Mesendoderm (in vitro differentiated cells): ENCODE results near the gene GRM3.

Experiments
- DNase-seq: peaks from one replicate; pipeline ENCODE4 v3.0.0; 2013
- H2AK5ac ChIP-seq: 2 replicates; pipeline ENCODE4 v1.6.1; 2013; ENCODE audit warnings: low read length, inconsistent platforms
- H2BK120ac ChIP-seq: 2 replicates; pipeline ENCODE4 v1.6.1; 2013; ENCODE audit warnings: low read depth, mild to moderate bottlenecking, low read length, moderate library complexity, mixed read lengths
- H2BK15ac ChIP-seq: replicated peaks from 2 replicates; pipeline ENCODE4 v1.6.1; 2013; ENCODE audit warnings: low read depth, mild to moderate bottlenecking, moderate library complexity
- H2BK5ac ChIP-seq: 2 replicates; pipeline ENCODE4 v1.6.1; 2013; ENCODE audit warnings: low read length, inconsistent platforms
- H3K18ac ChIP-seq: 2 replicates; pipeline ENCODE4 v1.6.1; 2013; ENCODE audit warnings: mild to moderate bottlenecking, low read length, mixed read lengths
- H3K23ac ChIP-seq: one replicate; pipeline ENCODE4 v1.6.1; 2013; ENCODE audit warnings: low read length
- H3K27ac ChIP-seq: 2 replicates; pipeline ENCODE4 v1.5.1; 2013; ENCODE audit warnings: low read depth, mild to moderate bottlenecking, inconsistent platforms, low read length, moderate library complexity
- H3K27me3 ChIP-seq: 2 replicates; pipeline ENCODE4 v1.6.1; 2013; ENCODE audit warnings: low read length, control low read depth, mild to moderate bottlenecking, inconsistent platforms; ENCODE audit not compliant: insufficient read depth, poor library complexity
- H3K36me3 ChIP-seq: 2 replicates; pipeline ENCODE4 v1.6.1; 2013; ENCODE audit warnings: low read length, inconsistent platforms; ENCODE audit not compliant: control insufficient read depth, insufficient read depth
- H3K4ac ChIP-seq: one replicate; pipeline ENCODE4 v1.6.1; 2013; ENCODE audit warnings: low read depth, mild to moderate bottlenecking, low read length, moderate library complexity
- H3K4me1 ChIP-seq: 2 replicates; pipeline ENCODE4 v1.6.1; 2013; ENCODE audit warnings: low read depth, low read length, inconsistent platforms; ENCODE audit not compliant: control insufficient read depth
- H3K4me2 ChIP-seq: 2 replicates; pipeline ENCODE4 v1.6.1; 2013; ENCODE audit warnings: low read length
- H3K4me3 ChIP-seq: 2 replicates; pipeline ENCODE4 v1.5.1; 2013; ENCODE audit warnings: mild to moderate bottlenecking, low read length
- H3K56ac ChIP-seq: one replicate; pipeline ENCODE4 v1.6.1; 2013; ENCODE audit warnings: low read length
- H3K79me1 ChIP-seq: 2 replicates; pipeline ENCODE4 v1.6.1; 2013; ENCODE audit warnings: low read length, inconsistent platforms
- H3K79me2 ChIP-seq: 2 replicates; pipeline ENCODE4 v1.6.1; 2013; ENCODE audit warnings: mild to moderate bottlenecking, low read length; ENCODE audit not compliant: control insufficient read depth, insufficient read depth
- H3K9ac ChIP-seq: 2 replicates; pipeline ENCODE4 v1.6.1; 2013; ENCODE audit warnings: low read length, inconsistent platforms
- H4K5ac ChIP-seq: one replicate; pipeline ENCODE4 v1.6.1; 2013; ENCODE audit warnings: low read length
- H4K8ac ChIP-seq: one replicate; pipeline ENCODE4 v1.6.1; 2013; ENCODE audit warnings: low read depth, mild to moderate bottlenecking, control low read depth, low read length, moderate library complexity
- WGBS: extraction: QIAGEN DNeasy Blood & Tissue Kit; methylation state at CpG from one replicate; pipeline ENCODE4 v1.1.7; 2013; ENCODE audit warnings: low lambda C conversion rate, missing lambda C conversion rate; ENCODE audit not compliant: insufficient coverage; ENCODE audit errors: extremely low coverage; 5-methylcytosine and 5-hydroxymethylcytosine counted together

GRM3 gene

DNA sequence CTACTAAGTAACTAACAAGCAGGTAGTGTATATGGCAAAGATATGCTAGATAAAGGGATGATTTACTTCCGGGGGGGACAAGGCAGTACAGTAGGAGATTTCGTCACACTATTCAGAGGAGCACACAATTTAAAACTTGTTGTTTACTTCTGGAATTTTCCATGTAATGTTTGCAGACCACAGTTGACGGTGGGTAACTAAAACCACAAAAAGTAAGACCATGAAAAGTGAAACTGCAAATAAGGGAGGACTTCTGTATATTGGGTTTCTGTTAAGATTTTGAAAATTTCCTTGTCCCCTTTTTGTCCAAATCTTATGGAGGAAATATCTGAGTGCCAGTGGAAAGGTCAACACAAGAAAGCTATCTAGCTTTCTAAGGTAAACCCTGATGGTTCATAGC, 245.8 kb downstream of the GRM3 start:
- WGBS = no CpG with 5 or more reads among the region's 3 CpGs
- H2BK5ac ChIP-seq = no peak overlapping the region
- H3K18ac ChIP-seq = no peak overlapping the region
- H2AK5ac ChIP-seq = no peak overlapping the region
- no peak overlapping the region for H4K5ac ChIP-seq
- H3K4me3 ChIP-seq = no peak overlapping the region
- no peaks in the 10 kb centered on the region for H3K79me1 ChIP-seq
- H3K4me2 ChIP-seq = no peak overlapping the region
- no peak overlapping the region for H2BK120ac ChIP-seq
- no peaks in the 10 kb centered on the region for H3K36me3 ChIP-seq
- no peak overlapping the region for H2BK15ac ChIP-seq
- H3K4me1 ChIP-seq = no peaks in the 10 kb centered on the region
- no peak overlapping the region for H3K4ac ChIP-seq
- no peak overlapping the region for H3K27ac ChIP-seq
- no peak overlapping the region for H3K56ac ChIP-seq
- no peak for DNase-seq
- H3K23ac ChIP-seq = no peak overlapping the region
- H3K9ac ChIP-seq = no peak overlapping the region
- no peaks in the 10 kb centered on the region for H3K79me2 ChIP-seq
- H3K27me3 ChIP-seq = no peaks in the 10 kb centered on the region
- no peak overlapping the region for H4K8ac ChIP-seq

GRCh38 chr7:86898171-86898570, 254.5 kb downstream of the GRM3 start:
- Histone ChIP-seq H2BK5ac (no peak overlapping the region), H4K5ac (no peak overlapping the region), H4K8ac (no peak overlapping the region), H3K4me2 (no peak overlapping the region), H3K23ac (no peak overlapping the region), H2BK15ac (no peak overlapping the region), H3K27ac (no peak overlapping the region), H3K4ac (no peak overlapping the region), H3K36me3 (no peaks in the 10 kb centered on the region), H3K56ac (no peak overlapping the region), H3K4me3 (no peak overlapping the region), H3K79me2 (no peaks in the 10 kb centered on the region), H3K9ac (no peak overlapping the region), H2BK120ac (no peak overlapping the region), H3K79me1 (no peaks in the 10 kb centered on the region), H3K4me1 (no peaks in the 10 kb centered on the region), H3K27me3 (no peaks in the 10 kb centered on the region), H3K18ac (no peak overlapping the region), H2AK5ac (no peak overlapping the region)
- DNase-seq = no peak
- no CpG with 5 or more reads among the region's 2 CpGs for WGBS

GRCh38 chr7:86900886-86901285, 257.2 kb downstream of the GRM3 start:
- no peak overlapping the region for H3K4me2 ChIP-seq

DNA sequence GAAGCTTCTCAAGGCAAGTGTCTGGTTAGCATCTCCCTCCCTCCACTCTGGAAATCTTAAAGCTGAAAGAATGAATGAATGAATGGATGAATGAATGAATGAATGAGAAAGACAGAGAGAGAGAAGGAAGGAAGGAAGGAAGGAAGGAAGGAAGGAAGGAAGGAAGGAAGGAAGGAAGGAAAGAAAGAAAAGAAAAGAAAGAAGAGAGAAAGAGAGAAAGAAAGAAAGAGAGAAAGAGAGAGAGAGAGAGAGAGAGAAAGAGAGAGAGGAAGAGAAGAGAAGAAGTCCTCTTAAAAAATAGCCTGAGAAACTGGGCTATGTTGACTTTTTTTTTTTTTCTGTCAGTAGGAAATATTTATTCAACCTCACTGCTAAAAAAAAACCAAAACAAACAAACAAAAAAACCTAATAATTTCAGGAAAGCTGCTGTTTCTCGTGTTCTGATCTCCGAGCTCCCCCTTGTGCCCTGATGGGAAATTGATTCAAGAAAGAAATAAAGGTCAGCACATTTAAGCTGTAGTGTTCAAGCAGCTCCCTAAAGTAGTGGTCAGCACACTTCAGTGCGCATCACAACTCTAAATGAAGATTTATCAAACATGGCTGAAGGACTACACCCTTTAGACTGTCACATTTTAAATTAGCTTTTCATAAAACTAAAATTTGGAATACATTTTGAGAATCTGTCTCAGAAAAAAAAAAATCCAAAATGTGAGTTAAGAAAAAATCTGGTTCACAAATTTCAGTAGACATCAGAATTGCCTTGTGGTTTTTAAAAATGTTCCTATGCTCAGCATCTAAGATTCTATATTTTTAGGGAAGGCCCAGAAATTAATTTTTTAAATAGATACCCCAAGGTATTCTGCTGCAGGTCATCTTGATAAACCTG, 261.5 kb downstream of the GRM3 start:
- Histone ChIP-seq H3K27ac (no peak overlapping the region), H3K23ac (no peak overlapping the region), H3K9ac (no peak overlapping the region), H2BK5ac (no peak overlapping the region), H3K27me3 (no peaks in the 10 kb centered on the region), H3K4ac (no peak overlapping the region), H3K18ac (no peak overlapping the region), H4K8ac (no peak overlapping the region), H3K36me3 (no peaks in the 10 kb centered on the region), H2AK5ac (no peak overlapping the region), H3K4me2 (no peak overlapping the region), H3K4me1 (no peaks in the 10 kb centered on the region), H4K5ac (no peak overlapping the region), H3K4me3 (no peak overlapping the region), H3K79me1 (no peaks in the 10 kb centered on the region), H3K79me2 (no peaks in the 10 kb centered on the region), H2BK120ac (no peak overlapping the region), H2BK15ac (no peak overlapping the region), H3K56ac (no peak overlapping the region)
- DNase-seq = peak; percentile 42
- no CpG with 5 or more reads among the region's 3 CpGs for WGBS

More at GRCh38 chr7:86900886-86901285, 257.2 kb downstream of the GRM3 start:
- no peaks in the 10 kb centered on the region for H3K4me1 ChIP-seq
- no peak overlapping the region for H4K5ac ChIP-seq
- DNase-seq = no peak
- H4K8ac ChIP-seq = no peak overlapping the region
- no peak overlapping the region for H2BK5ac ChIP-seq
- H3K27me3 ChIP-seq = no peaks in the 10 kb centered on the region
- no peak overlapping the region for H2AK5ac ChIP-seq
- H3K36me3 ChIP-seq = no peaks in the 10 kb centered on the region
- no peak overlapping the region for H3K9ac ChIP-seq
- H3K4ac ChIP-seq = no peak overlapping the region
- H3K79me1 ChIP-seq = no peaks in the 10 kb centered on the region
- H3K79me2 ChIP-seq = no peaks in the 10 kb centered on the region
- H2BK120ac ChIP-seq = no peak overlapping the region
- H3K18ac ChIP-seq = no peak overlapping the region
- no peak overlapping the region for H3K56ac ChIP-seq
- no peak overlapping the region for H3K4me3 ChIP-seq
- no peak overlapping the region for H3K27ac ChIP-seq
- no peak overlapping the region for H2BK15ac ChIP-seq
- no peak overlapping the region for H3K23ac ChIP-seq

DNA sequence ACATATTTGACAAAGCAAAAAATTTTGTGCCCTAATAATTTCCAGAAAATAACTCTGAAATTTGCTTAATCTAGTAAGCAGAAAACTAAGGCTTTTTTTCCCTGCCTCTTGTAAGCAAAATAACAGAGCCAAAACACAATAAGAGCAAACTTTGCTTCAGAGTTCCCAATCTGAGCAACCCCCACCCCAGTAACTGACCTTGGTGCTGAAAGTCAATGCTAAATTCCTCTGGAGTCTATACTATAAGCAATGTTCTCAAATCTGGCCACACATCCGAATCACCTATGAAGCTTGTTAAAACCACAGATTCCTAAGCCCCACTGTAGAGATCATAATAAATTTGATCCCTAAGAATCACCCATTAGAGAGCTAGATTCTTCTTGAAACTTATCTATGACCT, 265.2 kb downstream of the GRM3 start:
- no peaks in the 10 kb centered on the region for H3K27me3 ChIP-seq
- H2AK5ac ChIP-seq = no peak overlapping the region
- no peak overlapping the region for H4K8ac ChIP-seq
- no peaks in the 10 kb centered on the region for H3K79me2 ChIP-seq
- H3K79me1 ChIP-seq = no peaks in the 10 kb centered on the region
- no peak overlapping the region for H3K9ac ChIP-seq
- no peak overlapping the region for H3K18ac ChIP-seq
- H3K4me2 ChIP-seq = no peak overlapping the region
- no peaks in the 10 kb centered on the region for H3K4me1 ChIP-seq
- H3K27ac ChIP-seq = no peak overlapping the region
- H3K36me3 ChIP-seq = no peaks in the 10 kb centered on the region
- no peak overlapping the region for H3K56ac ChIP-seq
- no peak overlapping the region for H3K4ac ChIP-seq
- H2BK120ac ChIP-seq = no peak overlapping the region
- H3K4me3 ChIP-seq = no peak overlapping the region
- peak; percentile 37 for DNase-seq
- no peak overlapping the region for H4K5ac ChIP-seq
- no peak overlapping the region for H3K23ac ChIP-seq
- no peak overlapping the region for H2BK5ac ChIP-seq
- no peak overlapping the region for H2BK15ac ChIP-seq
- no CpG with 5 or more reads among the region's 1 CpG for WGBS

DNA sequence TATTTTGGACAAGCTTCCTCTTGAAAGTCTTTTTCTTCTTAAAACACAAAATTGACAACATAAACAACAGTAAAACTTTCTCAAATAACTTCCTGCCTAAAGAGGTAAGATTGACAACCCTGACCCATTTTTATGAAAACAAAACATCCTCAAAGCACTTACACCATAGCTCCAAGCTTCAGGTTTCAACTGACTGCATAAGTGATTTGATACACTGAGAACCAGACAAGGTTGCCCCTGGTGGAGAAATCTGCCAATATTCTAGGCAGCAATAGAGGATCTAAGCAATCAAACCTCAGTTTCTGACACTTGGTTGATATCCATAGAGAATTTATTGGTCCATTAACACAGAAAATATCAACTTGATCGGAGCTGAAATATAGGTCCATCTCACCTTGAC, 267.9 kb downstream of the GRM3 start:
- WGBS = no CpG with 5 or more reads among the region's 1 CpG
- H3K18ac ChIP-seq = no peak overlapping the region
- no peaks in the 10 kb centered on the region for H3K79me1 ChIP-seq
- H3K4me2 ChIP-seq = no peak overlapping the region
- H3K4ac ChIP-seq = no peak overlapping the region
- no peak overlapping the region for H2BK15ac ChIP-seq
- H2BK5ac ChIP-seq = no peak overlapping the region
- no peaks in the 10 kb centered on the region for H3K4me1 ChIP-seq
- H3K27ac ChIP-seq = no peak overlapping the region
- DNase-seq = peak; percentile 25
- no peaks in the 10 kb centered on the region for H3K27me3 ChIP-seq
- no peak overlapping the region for H4K5ac ChIP-seq
- no peak overlapping the region for H3K56ac ChIP-seq
- H2AK5ac ChIP-seq = no peak overlapping the region
- no peaks in the 10 kb centered on the region for H3K36me3 ChIP-seq
- H3K79me2 ChIP-seq = no peaks in the 10 kb centered on the region
- no peak overlapping the region for H3K9ac ChIP-seq
- H3K4me3 ChIP-seq = no peak overlapping the region
- no peak overlapping the region for H3K23ac ChIP-seq
- no peak overlapping the region for H2BK120ac ChIP-seq
- no peak overlapping the region for H4K8ac ChIP-seq
